Stimulated activated CD4-positive, alpha-beta T cell treated with anti-CD3 and anti-CD28 coated beads, Interleukin-1b, Interleukin-23, amount 100 ng/mL, for 1 hour (primary cell): ENCODE results near the gene ADAMTS17.

ENCODE experiments used
- DNase-seq, 2 donors: peaks; one replicate each; pipeline ENCODE4 v3.0.0-alpha.2; 2020; ENCODE audit warnings: low read depth in 2 of 2

ADAMTS17 gene

DNA sequence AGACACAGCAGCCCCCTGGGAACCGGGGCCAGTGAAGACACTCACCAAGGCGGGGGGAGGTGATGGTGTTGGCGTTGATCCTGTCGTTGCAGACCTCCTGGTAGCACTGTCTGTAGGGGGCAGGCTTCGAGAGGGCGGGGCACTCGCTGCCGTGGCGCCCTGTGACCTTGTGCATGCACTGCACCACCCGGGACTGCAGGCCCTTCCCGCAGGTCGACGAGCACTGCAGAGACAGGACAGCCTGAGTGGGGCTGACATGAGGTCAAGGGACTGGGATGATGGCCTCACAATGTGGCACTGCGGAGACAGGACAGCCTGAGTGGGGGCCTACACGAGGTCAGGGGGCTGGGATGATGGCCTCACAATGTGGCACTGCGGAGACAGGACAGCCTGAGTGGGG, 365.8 kb downstream of the ADAMTS17 start:
- DNase-seq: no peak

DNA sequence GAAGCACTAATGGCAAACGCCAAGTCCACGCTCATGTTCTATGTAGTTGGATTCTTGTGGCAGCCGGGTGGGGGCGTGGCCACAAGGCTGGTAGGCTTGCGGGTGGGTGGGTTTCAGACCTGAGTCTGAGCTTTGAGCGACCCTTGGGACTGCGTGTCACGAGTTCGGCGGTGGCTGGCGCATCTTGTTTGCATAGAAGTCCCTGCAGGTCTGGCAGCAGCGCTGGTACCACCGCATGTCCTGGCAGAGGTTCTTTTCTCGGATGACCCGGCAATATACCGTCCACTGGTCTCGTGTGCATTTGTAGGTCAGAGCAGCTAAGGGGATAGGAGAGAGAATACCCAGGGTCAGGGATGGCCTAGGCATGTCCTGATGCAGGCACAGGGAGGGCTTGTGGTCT, 367.5 kb downstream of the ADAMTS17 start:
- no peak for DNase-seq

DNA sequence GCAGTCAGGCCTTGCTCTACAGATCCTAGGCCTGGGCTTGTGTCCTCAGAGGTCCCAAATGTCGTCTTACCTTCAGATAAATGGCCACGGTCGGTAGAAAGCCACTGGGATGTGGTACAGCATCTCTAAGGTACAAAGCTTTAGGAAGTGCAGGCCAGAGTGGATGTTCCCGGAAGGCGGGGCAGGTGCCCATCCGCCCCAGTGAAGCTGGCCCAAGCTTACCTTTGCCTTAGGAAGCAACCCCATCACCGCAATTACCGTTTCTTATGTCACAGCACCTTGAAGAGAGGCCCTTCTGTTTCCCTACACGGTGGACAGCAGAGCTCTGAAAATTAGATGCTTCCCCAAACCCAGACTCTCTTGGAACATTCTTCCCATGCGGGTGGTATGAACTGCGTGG, 368.4 kb downstream of the ADAMTS17 start:
- DNase-seq: no peak

DNA sequence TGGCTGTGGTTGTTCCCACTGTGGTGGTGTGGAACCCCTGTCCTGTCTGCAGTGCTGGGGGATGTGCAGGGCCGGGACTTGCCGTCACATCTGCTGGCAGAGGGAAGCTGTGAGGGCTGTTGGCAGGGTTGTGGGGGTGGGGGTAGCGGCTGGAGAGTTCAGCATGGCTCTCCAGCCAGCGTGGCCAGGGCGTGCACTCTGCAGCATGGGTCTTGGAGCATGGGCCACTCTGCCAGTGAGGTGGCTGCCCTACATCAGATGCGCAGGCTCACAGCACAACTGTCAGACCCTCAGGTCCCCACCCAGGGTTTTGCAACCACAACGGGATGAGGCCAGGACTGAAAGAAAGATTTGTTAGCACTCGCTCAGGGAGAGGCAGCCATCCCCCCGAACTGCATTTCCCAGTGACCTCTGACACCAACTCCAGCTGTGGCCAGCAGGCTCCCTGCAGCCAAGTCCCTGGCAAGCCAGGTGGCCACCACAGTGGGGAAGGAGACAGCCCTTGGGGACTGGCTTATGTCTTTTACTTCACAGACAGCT, 370.8 kb downstream of the ADAMTS17 start:
- DNase-seq: no peak

DNA sequence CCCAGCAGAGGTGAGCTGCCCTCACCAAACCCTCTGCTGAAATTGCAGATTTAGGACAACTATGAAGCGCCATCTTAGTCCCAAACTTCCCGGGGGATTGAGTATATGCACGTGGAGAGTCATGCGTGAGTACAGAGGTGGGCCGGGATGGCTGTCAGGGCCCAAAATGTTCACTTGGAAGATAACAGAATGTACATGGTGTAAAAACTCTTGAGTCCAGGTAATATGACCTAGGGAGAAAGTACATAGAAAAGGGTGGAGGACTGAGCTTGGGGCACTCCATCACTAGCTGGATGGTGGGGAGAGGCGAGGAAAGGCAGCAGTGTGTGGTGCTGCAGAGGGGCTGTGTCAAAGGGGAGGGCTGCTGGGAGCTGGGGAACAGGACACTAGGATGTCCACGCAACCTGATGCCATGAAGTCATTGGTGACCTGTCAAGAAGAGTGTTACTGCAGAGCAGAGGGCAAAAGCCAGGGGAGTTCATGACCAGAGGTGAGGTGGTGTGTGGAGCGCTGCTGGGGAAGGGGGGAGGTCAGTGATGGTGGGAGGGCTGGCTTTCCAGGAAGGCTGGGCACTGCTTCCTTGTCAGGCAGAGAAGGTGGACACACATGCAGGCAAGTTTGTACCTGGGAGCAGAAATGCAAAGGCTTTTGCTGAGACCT, 372.4 kb downstream of the ADAMTS17 start:
- DNase-seq: no peak

DNA sequence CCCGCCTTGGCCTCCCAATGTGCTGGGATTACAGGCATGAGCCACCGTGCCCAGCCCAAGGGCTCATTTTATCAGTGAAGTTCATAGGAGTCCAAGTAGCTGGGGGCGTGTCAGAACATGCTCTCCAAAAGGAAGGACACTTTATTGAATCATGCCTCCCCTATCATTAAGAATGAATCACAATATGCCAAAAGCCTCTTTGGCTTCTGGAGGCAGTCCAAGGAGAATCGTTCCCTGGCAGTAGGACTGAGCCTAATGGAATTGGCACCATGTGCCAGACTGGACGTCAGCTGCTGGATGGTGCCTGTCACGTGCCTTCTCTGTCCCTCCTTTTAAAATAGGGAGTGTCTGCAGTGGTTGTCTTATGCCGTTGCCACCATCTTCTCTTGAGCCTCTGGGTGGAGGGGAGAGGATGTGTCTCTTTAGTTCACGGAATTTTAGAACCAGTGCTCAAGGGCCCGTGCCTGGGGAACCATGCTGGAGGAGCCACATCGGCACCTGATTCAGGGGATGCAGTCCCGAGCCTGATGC, 373.9 kb downstream of the ADAMTS17 start:
- DNase-seq: no peak

DNA sequence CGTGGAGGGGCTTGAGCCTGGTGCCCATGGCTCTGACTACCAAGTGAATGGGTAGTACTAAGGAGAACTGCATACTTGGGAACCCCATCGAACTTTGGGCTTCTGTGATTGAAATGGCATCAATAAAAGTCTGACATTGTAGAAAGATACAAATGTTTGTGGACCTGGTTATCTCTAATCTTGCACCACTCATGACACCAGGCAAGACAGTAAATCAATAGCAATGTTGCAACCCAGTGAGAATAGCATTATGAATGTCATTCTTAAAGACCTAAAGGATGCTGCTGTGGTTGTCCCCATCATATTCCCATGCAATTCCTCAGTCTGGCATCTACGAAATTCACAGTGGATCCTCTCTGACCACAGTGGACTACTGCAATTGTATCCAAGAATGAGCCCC, 375.0 kb downstream of the ADAMTS17 start:
- no peak for DNase-seq

DNA sequence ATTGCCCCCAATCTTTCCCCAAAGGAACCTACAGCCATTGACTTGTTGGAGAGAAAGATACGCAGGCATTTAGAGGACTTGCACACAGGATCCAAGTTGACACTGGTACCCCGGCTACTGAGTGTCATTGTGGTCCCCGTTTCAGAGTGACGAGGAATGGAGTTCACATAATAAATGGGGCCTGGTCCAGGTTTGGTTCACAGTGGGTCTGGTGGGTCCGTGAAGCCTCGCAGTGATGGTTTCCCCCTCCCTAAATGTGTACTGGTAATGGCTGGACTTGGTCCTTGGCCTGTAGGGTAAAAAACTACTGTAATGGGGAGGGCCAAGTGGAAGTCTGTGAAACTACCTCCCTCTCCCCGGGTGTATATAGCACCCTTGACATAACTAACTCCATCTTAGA, 376.4 kb downstream of the ADAMTS17 start:
- no peak for DNase-seq

DNA sequence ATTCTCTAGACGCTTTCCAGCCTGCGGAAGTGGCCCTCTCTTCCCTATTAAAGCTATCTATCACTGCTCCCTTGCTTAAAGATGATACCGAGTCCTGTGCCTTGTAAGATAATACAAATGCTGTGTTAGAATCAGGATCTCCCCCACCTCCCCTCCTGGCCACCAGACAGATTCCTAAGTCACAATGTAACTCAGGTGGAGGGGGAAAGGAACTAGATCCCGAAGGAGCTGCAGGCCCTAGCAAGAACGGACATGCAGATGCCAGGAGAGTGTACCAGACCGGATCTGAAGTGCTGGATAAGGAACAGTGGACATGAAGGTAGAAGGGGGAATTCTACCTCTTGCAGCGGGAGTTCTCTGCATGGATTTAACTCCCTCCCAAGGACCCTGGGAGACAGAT, 377.8 kb downstream of the ADAMTS17 start:
- no peak for DNase-seq

DNA sequence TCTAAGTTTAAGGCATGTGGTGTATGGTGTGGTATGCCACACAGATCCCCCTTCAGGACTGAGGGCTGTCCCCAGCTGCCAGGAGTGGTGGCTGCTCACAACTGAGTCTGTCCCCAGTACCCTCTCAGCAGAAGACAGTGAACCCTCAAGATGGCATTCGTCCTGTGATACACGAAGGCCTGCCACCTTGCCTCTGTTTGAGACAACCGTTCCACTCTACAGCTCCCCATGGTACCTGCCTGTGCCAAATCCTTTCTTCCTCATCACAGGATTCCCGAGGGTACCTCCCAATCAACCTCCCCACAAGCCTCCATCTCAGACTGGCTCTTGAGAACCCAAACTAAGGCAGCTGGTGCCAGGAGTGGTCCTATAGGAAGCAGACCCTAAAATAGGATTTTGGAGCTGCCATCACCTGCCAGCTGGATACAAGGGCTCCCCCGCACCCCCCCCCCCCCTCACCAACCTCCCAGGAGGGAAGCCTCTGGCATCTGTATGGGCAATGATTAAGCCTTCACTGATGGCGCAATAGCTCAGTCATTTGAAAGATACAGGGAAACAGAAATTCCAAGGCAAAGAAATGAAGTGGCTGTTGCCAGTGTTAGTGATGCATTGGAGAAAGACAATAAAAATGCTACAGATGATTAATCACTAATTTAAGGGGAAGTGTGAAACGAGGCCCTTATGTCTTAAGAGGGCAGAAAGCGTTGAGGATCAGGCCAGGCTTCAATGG, 378.5 kb downstream of the ADAMTS17 start:
- DNase-seq: no peak

DNA sequence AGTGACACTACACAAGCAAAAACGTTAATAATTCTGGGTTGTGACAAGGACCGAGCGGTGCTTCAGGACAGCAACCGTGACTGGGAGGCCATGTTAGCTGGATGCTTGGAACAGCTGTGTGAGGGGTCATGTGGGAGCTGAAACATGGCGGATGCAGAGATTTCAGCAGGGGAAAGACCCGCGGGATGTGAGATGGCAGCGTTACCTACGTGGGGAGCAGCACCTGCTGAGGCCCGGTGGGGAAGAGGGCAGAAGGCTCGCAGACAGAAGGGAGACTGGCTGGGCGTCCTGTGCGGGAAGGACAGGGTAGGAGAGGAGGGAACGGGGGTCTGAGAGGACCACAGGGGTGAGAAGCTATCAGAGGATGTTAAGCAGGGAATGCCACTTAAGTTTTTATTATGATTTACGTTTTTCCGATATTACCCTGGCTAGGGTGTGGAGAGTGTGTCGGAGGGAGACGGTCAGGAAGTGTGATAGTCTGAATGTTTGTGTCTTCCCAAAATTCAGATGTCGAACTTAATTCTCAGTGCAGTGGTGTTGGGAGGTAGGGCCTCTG, 379.7 kb downstream of the ADAMTS17 start:
- DNase-seq: no peak

DNA sequence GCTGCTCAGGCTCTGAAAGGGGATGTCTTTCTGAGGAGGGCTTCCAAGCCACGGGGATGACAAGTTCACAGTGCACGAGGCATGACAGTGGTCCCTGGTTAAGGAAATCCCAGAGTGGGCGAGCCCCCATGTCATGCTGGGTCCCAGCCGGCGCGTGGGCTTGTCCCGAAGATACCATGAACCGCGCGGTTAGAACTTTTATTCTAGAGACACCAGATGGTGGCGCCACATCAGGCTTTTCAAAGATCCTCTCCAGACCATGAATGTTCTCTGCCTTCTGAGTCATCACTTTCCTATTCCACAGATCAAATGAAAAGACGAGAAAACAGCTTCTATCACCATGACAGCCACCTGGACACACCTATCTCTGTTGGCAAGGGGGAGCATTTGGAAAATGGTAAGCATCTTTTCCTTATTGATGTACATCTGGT, 380.7 kb downstream of the ADAMTS17 start:
- DNase-seq: no peak

DNA sequence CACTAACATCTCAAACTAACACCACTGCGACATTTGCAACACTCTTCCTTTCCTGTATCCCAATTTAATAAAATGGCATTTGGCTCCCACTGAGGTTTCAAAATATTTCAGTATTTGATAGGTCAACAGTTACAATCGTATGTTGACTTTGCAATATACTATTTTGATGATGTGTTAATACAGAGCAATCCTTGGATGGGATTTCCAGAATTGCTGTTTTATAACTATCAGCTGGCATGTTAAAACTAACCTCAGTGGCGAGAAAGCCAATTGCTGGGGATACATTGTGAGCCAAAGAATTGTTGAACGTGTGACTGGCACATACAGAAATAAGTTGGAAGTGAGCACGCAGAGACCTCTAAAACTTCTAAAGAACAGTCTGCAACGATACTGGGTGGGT, 382.4 kb downstream of the ADAMTS17 start:
- no peak for DNase-seq

DNA sequence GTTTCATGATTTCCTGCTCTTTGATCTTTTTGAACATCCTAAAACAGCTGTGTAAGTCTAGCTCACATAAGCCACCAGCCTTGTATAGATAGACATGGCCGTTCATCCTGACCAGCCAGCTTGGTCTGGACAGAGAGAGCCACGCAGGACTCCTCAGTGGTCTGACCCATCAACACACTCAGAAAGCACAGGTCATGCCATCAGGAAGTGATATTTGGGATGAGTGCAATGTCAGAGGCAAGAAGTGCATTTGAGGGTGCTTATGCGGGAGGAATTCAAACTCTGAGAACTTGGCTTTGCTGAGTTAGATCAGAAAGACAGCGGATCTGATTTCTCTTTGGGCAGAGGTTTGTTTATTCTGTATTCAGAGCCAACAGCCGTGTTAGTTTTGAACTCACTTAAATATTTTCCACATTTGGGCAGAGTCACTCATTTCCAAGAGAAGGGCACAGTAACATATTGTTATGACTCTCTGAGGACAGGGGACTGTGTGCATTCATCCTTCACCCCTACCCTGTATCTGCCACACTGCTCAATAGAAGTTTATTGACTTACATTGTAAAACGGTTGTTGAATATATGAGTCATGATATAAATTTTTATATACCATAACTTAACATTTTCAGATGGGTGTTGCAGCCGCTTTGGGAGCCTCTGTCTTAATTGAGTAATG, 383.2 kb downstream of the ADAMTS17 start:
- no peak for DNase-seq

DNA sequence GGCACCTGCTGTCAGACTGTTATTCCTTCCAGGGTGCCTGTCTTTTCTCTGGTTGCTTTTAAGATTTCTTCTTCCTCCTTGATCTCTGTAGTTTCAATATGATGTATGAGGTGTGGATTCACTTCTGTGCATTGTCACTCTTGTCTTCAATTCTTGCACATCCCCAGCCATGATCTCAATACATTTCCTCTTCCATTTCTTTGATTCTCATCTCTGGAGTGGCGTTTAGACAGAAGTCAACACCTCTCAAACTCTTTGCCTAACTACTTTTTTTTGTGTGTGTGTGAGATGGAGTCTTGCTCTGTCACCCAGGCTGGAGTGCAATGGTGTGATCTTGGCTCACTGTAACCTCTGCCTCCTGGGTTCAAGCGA, 384.1 kb downstream of the ADAMTS17 start:
- DNase-seq: no peak

DNA sequence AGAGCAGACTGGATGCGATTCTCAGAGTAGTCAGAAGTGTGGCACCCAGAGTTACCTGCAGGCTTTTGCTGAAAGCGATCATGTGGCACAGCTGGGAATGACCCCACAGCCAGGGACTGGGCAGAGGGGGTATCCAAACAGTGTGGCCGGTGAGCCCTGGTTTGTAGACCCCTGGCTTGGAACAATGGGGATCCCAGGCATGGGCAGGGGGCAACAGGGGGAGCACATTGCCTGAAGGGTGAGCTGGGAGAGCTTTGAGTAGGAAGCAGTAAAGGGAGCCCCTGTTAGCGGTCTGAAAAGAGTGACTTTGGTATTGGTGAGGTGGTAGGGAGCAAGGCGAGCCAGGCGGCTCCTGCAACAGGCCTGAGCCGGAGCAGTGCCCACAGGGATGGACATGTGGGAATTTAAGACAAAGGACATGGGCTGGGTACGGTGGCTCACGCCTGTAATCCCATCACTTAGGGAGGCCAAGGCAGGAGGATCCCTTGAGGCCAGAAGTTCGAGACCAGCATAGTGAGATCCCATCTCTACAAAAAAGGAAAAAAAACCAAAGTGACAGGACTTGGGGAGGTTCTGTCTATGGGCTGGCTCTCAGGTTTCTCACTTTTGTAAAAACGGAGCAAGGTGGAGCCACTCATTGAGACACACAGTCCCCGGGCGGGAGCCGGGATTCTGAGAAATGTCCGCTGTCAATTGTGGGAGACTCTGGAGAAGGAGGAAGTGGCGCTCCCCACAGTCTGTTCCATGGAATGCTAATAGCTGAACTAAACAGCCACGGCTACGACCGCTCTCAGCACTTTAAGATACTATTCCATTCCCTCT, 384.7 kb downstream of the ADAMTS17 start:
- DNase-seq: no peak

DNA sequence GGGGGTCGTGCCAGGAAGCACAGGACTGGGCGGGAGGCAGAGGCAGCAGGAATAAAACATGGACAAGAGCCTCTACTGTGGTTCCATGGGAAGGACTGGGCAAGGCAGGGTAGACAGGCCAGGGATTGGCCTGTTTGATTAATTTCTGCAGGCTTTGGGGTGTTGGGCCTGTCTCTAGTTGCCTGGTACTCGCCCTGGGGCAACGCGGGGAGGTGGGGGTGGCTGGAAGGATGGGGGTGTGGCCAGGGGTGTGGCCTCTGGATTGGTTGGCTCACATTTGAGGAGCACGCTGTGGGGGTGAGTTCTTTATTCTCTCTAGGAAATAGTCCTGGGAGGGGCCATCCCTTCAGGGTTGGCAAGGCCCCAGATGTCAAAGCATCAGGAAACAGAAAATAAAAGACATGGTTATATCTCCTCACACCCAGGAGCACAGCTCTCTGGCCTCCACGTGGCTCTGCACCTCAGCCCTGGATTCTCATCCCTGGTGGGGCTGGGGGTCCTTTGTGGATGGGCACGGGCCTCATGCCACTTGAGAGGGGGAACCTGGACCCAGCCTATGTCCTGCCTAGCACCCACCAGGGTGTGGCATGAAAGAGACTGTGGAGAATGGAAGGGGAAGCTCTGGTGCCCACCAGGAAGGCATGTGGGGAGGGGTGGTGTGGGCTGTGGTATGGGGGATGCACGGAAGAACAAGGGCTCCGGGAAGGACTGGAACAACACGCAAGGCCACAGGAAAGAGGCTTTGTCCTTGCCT, 385.6 kb downstream of the ADAMTS17 start:
- DNase-seq: no peak

DNA sequence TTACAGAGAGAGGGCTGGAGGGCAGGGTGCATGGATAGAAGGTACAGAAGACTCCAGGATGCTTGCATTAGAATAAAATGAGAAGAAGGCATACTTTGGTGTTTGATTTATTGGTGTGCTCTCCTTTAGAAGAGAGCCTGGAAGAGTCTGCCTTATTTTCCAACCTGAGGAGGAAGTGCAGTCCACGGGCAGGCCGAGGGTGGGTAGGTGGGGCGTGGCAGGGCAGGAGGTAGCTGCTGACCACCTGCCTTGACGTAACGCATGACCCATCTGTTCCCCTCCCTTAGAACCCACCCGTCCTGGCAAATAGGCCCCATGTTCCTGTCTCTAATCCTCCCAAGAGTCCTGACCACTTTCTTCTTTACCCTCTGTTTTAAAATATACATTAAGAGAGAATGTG, 386.2 kb downstream of the ADAMTS17 start:
- no peak for DNase-seq

DNA sequence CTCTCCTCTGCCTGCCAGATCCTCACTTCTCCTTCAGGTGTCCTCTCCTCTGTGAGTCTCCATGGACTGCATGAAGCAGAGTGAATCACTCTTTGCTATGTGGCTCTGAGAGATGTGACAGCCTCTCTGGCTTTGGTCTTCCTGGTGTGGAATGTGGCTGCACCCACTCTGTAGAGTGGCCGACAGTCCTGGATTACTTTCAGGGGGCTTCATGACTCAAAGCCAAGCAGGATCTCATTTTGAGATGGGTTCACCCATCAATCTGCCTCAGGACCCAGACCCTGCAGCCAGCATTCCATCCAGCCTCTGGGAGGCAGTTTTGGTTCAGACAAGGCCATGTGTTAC, 386.6 kb downstream of the ADAMTS17 start:
- no peak for DNase-seq

DNA sequence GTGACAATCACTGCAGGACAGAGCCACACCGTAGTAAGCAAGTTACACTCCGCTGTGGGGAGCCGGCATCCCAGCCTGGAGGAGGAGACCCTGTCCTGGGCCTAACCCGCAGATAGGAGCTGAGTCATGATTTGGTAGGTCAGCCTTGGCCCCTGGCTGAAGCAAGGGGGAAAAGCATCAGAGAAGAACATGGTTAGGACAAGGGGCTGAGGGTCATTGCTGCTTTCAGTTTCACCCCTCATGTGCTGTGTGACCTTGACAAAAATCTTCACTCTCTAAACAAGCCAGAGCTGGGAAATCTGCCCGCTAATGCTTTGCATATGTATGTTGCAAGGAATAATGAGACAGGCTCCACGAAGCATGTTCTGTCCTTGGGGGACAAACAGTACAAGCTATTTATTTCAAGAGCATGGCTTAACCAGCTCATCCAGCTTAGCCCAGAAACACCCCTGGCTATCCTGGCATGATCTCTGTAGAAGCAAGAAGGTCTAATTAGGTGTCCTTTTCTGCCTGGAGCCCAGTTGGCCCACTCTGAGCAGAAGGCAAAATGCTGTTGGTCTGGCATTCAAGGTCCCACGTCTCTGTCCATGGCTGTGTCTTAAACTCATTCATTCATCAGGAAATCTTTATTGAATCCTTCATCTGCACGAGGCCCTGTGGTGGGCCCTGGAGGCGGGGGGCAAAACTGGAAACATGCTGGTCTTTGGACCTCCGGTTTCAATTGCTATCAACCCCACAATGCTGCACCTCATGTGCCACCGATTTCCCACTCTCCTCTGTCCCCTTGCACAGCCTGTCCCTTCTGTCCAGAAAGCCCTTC, 387.2 kb downstream of the ADAMTS17 start:
- DNase-seq: no peak
